GM18502 (cell line): ENCODE results near the gene ATOSA.

Experiments used
- ATAC-seq: cut with Tn5 transposase; IDR thresholded peaks from one replicate; pipeline ENCODE4 v1.9.1; 2021; ENCODE audit warnings: mild to moderate bottlenecking; ENCODE audit not compliant: unreplicated experiment, poor library complexity

Gene ATOSA

GRCh38 chr15:52657338-52657737, 21.9 kb downstream of the ATOSA start:
- no peak for ATAC-seq

GRCh38 chr15:52656412-52656811, 22.8 kb downstream of the ATOSA start:
- ATAC-seq, result no peak

GRCh38 chr15:52653431-52653964, 25.7 kb downstream of the ATOSA start:
- no peak for ATAC-seq

GRCh38 chr15:52652984-52653383, 26.2 kb downstream of the ATOSA start:
- no peak for ATAC-seq

GRCh38 chr15:52652286-52652685, 26.9 kb downstream of the ATOSA start:
- no peak for ATAC-seq

- ATAC-seq, result no peak
Measured at GRCh38 chr15:52651868-52652267, 27.3 kb downstream of the ATOSA start.

- ATAC-seq, result no peak
Measured at GRCh38 chr15:52651114-52651513, 28.1 kb downstream of the ATOSA start.

- ATAC-seq, result no peak
Measured at GRCh38 chr15:52649686-52650085, 29.5 kb downstream of the ATOSA start.

- no peak for ATAC-seq
Measured at GRCh38 chr15:52645916-52646315, 33.3 kb downstream of the ATOSA start.

- no peak for ATAC-seq
Measured at GRCh38 chr15:52642386-52643361, 36.5 kb downstream of the ATOSA start.

GRCh38 chr15:52636459-52636858, 42.7 kb downstream of the ATOSA start:
- ATAC-seq, result no peak

GRCh38 chr15:52635908-52636307, 43.3 kb downstream of the ATOSA start:
- ATAC-seq, result no peak
